ENCODE results near the gene PDS5A. TPM values are rescaled to one million over a fixed set of nuclear protein-coding genes. Genes with fewer than 3 reads are reported as not detected.

The PDS5A gene
- total and polyA plus RNA-seq, 2 of the 13 experiments (the other 11 are each of a cell fraction or from before 2014, with no cell fraction given): 31.8 to 57.0 TPM

DNA sequence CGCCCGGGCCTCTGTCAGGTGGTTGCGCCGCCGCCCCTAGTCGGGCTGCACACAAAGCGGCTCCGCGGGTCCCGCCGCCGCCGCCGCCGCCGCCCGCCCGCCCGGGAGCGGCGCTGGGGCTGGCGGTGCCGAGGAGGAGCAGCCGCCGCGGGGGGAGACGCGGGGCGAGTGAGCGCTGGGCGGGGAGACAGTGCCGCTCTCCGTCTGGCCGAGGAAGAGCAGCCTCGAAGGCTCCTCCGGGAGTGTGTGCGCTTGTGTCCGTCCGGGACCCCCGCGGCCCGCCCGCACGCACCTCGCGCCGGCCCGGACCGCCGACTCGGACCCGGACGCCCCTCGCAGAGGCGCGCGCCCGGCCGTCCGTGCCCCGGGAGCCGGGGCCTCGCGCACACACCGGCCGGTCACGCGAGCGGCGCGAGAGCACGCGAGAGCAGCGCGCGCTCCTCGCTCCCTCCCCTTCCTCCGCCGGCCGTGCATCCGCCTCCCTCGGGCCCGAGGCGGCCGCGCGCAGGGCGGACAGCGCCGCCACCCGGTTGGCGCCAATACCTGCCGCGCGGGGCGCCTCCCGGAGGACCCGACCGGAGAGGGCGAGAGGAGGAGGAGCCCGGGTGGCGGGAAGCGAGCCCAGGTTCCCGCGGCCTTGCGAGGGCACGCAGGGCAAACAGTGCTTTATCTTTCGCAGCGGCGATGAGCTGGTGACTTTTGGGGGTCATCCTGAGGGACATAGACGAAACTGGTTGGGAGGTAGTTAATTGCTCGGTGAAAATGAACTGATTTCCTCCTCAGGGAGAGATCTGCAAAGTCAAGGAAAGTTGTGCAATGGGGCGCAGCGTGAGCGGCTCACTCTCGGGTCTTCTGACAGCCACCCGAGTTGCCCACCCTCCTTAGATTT, at the start of gene PDS5A (continued):
- TF ChIP-seq SNAI1 (CRISPR knock-in tag; IDR thresholded peaks at IDR 0.05; ENCODE audit: borderline replicate concordance) (no peak), ZNF253 (CRISPR knock-in tag; IDR thresholded peaks at IDR 0.05; ENCODE audit: borderline replicate concordance) (peak; percentile 82), ARHGAP35 (CRISPR knock-in tag; IDR thresholded peaks at IDR 0.05; ENCODE audit: borderline replicate concordance) (peak; percentile 96), MLLT10 (CRISPR knock-in tag; IDR thresholded peaks at IDR 0.05) (no peak), NKX3-1 (CRISPR knock-in tag; IDR thresholded peaks at IDR 0.05) (peak; percentile 68; the same call in 1 of the 2 replicates), ZNF792 (CRISPR knock-in tag; IDR thresholded peaks at IDR 0.05) (peak; percentile 90), JUN (CRISPR knock-in tag; IDR thresholded peaks at IDR 0.05) (0 out of 2 replicates have a peak, but pooled peaks have one; percentile 32), CHD4 (IDR thresholded peaks at IDR 0.05; ENCODE audit: borderline replicate concordance, low read length) (no peak), ZFP1 (CRISPR knock-in tag; IDR thresholded peaks at IDR 0.05) (0 out of 2 replicates have a peak, but pooled peaks have one; percentile 24), ZNF143 (CRISPR knock-in tag; IDR thresholded peaks at IDR 0.05) (no peak), ZNF703 (CRISPR knock-in tag; IDR thresholded peaks at IDR 0.05; ENCODE audit: borderline replicate concordance) (no peak), ZKSCAN5 (CRISPR knock-in tag; IDR thresholded peaks at IDR 0.05) (no peak), ZFYVE20 (CRISPR knock-in tag; IDR thresholded peaks at IDR 0.05; ENCODE audit: borderline replicate concordance, low read depth) (peak; percentile 87; the same call in 1 of the 2 replicates), MBNL3 (CRISPR knock-in tag; conservative IDR thresholded peaks at IDR 0.05) (no peak), RAD51 (IDR thresholded peaks at IDR 0.05; ENCODE audit: borderline replicate concordance) (no peak), ATM (IDR thresholded peaks at IDR 0.05; ENCODE audit: borderline replicate concordance) (no peak), MXD4 (CRISPR knock-in tag; IDR thresholded peaks at IDR 0.05) (peak; percentile 91), KLF11 (CRISPR knock-in tag; IDR thresholded peaks at IDR 0.05) (peak; percentile 85; the same call in 1 of the 2 replicates)
- TF ChIP-seq, protein P1, sequence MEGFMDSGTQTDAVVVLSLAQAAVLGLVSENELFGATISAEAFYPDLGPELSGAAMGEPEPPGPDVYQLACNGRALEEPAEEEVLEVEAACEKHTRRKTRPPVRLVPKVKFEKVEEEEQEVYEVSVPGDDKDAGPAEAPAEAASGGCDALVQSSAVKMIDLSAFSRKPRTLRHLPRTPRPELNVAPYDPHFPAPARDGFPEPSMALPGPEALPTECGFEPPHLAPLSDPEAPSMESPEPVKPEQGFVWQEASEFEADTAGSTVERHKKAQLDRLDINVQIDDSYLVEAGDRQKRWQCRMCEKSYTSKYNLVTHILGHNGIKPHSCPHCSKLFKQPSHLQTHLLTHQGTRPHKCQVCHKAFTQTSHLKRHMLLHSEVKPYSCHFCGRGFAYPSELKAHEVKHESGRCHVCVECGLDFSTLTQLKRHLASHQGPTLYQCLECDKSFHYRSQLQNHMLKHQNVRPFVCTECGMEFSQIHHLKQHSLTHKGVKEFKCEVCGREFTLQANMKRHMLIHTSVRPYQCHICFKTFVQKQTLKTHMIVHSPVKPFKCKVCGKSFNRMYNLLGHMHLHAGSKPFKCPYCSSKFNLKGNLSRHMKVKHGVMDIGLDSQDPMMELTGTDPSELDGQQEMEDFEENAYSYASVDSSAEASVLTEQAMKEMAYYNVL (CRISPR knock-in tag; IDR thresholded peaks at IDR 0.05; ENCODE audit: borderline replicate concordance): peak; percentile 28; the same call in 1 of the 2 replicates
- TF ChIP-seq, protein P2, sequence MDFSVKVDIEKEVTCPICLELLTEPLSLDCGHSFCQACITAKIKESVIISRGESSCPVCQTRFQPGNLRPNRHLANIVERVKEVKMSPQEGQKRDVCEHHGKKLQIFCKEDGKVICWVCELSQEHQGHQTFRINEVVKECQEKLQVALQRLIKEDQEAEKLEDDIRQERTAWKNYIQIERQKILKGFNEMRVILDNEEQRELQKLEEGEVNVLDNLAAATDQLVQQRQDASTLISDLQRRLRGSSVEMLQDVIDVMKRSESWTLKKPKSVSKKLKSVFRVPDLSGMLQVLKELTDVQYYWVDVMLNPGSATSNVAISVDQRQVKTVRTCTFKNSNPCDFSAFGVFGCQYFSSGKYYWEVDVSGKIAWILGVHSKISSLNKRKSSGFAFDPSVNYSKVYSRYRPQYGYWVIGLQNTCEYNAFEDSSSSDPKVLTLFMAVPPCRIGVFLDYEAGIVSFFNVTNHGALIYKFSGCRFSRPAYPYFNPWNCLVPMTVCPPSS (IDR thresholded peaks at IDR 0.05): no peak
- TF ChIP-seq, protein P3, sequence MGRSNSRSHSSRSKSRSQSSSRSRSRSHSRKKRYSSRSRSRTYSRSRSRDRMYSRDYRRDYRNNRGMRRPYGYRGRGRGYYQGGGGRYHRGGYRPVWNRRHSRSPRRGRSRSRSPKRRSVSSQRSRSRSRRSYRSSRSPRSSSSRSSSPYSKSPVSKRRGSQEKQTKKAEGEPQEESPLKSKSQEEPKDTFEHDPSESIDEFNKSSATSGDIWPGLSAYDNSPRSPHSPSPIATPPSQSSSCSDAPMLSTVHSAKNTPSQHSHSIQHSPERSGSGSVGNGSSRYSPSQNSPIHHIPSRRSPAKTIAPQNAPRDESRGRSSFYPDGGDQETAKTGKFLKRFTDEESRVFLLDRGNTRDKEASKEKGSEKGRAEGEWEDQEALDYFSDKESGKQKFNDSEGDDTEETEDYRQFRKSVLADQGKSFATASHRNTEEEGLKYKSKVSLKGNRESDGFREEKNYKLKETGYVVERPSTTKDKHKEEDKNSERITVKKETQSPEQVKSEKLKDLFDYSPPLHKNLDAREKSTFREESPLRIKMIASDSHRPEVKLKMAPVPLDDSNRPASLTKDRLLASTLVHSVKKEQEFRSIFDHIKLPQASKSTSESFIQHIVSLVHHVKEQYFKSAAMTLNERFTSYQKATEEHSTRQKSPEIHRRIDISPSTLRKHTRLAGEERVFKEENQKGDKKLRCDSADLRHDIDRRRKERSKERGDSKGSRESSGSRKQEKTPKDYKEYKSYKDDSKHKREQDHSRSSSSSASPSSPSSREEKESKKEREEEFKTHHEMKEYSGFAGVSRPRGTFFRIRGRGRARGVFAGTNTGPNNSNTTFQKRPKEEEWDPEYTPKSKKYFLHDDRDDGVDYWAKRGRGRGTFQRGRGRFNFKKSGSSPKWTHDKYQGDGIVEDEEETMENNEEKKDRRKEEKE (IDR thresholded peaks at IDR 0.05): no peak
- TF ChIP-seq, protein P4, sequence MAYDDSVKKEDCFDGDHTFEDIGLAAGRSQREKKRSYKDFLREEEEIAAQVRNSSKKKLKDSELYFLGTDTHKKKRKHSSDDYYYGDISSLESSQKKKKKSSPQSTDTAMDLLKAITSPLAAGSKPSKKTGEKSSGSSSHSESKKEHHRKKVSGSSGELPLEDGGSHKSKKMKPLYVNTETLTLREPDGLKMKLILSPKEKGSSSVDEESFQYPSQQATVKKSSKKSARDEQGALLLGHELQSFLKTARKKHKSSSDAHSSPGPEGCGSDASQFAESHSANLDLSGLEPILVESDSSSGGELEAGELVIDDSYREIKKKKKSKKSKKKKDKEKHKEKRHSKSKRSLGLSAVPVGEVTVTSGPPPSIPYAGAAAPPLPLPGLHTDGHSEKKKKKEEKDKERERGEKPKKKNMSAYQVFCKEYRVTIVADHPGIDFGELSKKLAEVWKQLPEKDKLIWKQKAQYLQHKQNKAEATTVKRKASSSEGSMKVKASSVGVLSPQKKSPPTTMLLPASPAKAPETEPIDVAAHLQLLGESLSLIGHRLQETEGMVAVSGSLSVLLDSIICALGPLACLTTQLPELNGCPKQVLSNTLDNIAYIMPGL (CRISPR knock-in tag; IDR thresholded peaks at IDR 0.05; ENCODE audit: borderline replicate concordance in 1 of 2, low read depth in 1 of 2): peak; percentile 96 to 97

All from HepG2 (cell line).